ENCODE data around the gene HEPH. TPM values are rescaled to one million over a fixed set of nuclear protein-coding genes. Genes with fewer than 3 reads are reported as not detected.
"Not testable (repeated sequence)": the region's sequence is repeated elsewhere in the genome, so short reads cannot be mapped to it uniquely, and the experiment has no call there.

Gene HEPH
- total RNA-seq, 1 donor from 2014 or later, result 14.0 TPM

- DNase-seq (ENCODE audit: low read depth, low spot score), result no peak
- H3K4me1 Mint-ChIP-seq, result no peaks in the 10 kb centered on the region
- no peak overlapping the region for H3K4me3 Mint-ChIP-seq
- TF ChIP-seq CTCF (conservative IDR thresholded peaks at IDR 0.05), result no peak
- no peak overlapping the region for H3K27ac Mint-ChIP-seq (ENCODE audit: unreplicated experiment)
- H3K27me3 Mint-ChIP-seq (ENCODE audit: low read depth), result no peaks in the 10 kb centered on the region
- H3K36me3 Mint-ChIP-seq (ENCODE audit: low read depth), result peaks cover 8% of the 10 kb centered on the region
- H3K9me3 Mint-ChIP-seq, result peaks cover 25% of the 10 kb centered on the region
These were observed 68.2 kb downstream of the HEPH start for GRCh38 chrX:66232296-66232695.

GRCh38 chrX:66233209-66233608 is 69.2 kb downstream of the HEPH start:
- no peak for TF ChIP-seq CTCF (conservative IDR thresholded peaks at IDR 0.05)
- Mint-ChIP-seq H3K27me3 (ENCODE audit: low read depth) (no peaks in the 10 kb centered on the region), H3K4me1 (no peaks in the 10 kb centered on the region), H3K4me3 (no peak overlapping the region), H3K27ac (ENCODE audit: unreplicated experiment) (no peak overlapping the region), H3K9me3 (peaks cover 29% of the 10 kb centered on the region), H3K36me3 (ENCODE audit: low read depth) (peaks cover 7% of the 10 kb centered on the region)
- DNase-seq (ENCODE audit: low read depth, low spot score), result no peak

- H3K36me3 Mint-ChIP-seq (ENCODE audit: low read depth); H3K4me1 Mint-ChIP-seq; DNase-seq (ENCODE audit: low read depth, low spot score); H3K27ac Mint-ChIP-seq (ENCODE audit: unreplicated experiment); H3K27me3 Mint-ChIP-seq (ENCODE audit: low read depth); H3K4me3 Mint-ChIP-seq: not testable (repeated sequence)
- peaks cover 26% of the 10 kb centered on the region for H3K9me3 Mint-ChIP-seq
These were observed 69.9 kb downstream of the HEPH start for GRCh38 chrX:66233904-66234303.

GRCh38 chrX:66255359-66255967 is 91.4 kb downstream of the HEPH start:
- Mint-ChIP-seq H3K4me3 (no peak overlapping the region), H3K27me3 (ENCODE audit: low read depth) (no peaks in the 10 kb centered on the region), H3K9me3 (peaks cover 20% of the 10 kb centered on the region), H3K4me1 (no peaks in the 10 kb centered on the region), H3K36me3 (ENCODE audit: low read depth) (peaks cover 24% of the 10 kb centered on the region), H3K27ac (ENCODE audit: unreplicated experiment) (no peak overlapping the region)
- no peak for TF ChIP-seq CTCF (conservative IDR thresholded peaks at IDR 0.05)
- no peak for DNase-seq (ENCODE audit: low read depth, low spot score)

GRCh38 chrX:66262807-66263206 is 98.8 kb downstream of the HEPH start:
- no peak for DNase-seq (ENCODE audit: low read depth, low spot score)
- Mint-ChIP-seq H3K27me3 (ENCODE audit: low read depth) (no peaks in the 10 kb centered on the region), H3K4me3 (no peak overlapping the region), H3K36me3 (ENCODE audit: low read depth) (peaks cover 26% of the 10 kb centered on the region), H3K4me1 (no peaks in the 10 kb centered on the region), H3K9me3 (peaks cover 11% of the 10 kb centered on the region), H3K27ac (ENCODE audit: unreplicated experiment) (no peak overlapping the region)
- TF ChIP-seq CTCF (conservative IDR thresholded peaks at IDR 0.05), result no peak

Other genes starting within 250 kb of the HEPH start
- not detected in 2 replicates for gene VSIG4, start 124.2 kb upstream of the HEPH start, total RNA-seq

All from neural crest cell (in vitro differentiated cells).